HG03565 (cell line): ENCODE data around the gene LHX8.

Experiments used
- ATAC-seq: cut with Tn5 transposase; IDR thresholded peaks from one replicate; pipeline ENCODE4 v1.9.1; 2021; ENCODE audit warnings: mild to moderate bottlenecking, moderate library complexity; ENCODE audit not compliant: unreplicated experiment

The LHX8 gene

DNA sequence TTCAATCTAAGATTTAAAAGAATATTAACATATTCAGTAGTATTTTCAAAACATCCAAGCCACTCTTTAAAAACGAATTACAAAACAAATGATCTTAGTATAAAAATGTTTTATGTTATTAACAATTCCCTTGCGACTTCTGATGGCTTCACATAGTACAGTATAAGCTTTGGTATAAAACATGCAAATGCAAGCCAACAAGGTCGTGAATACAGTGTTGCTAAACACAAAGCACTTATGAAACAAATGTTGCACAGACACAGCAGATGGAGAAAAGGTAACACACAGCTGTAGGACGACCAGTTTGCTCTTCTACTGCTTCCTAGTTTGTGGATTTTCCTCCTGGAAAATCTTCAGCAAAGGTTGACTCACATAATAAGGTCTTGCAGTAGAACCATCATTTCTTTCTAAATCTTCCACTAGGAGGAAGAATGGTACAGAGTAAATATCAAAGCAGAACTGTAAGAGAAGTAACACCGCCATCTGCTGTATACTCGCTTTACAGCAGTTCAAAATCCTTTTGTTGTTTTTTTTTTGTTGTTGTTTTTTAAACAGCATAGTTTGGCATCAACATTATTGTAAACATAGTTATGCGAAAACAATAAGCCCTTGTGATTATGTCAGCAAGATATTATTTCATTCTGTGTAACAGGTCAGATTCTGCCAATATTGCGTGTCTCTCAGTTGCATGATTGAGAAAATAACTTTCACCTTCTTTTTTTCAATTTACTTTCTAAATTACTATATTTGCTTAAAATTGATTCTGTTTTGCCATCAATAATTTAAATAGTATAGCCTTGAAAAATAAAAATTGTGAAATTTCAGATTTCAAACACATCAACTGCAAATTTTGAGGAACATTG lies 69.5 kb downstream of the LHX8 start:
- ATAC-seq, result peak; percentile 93

DNA sequence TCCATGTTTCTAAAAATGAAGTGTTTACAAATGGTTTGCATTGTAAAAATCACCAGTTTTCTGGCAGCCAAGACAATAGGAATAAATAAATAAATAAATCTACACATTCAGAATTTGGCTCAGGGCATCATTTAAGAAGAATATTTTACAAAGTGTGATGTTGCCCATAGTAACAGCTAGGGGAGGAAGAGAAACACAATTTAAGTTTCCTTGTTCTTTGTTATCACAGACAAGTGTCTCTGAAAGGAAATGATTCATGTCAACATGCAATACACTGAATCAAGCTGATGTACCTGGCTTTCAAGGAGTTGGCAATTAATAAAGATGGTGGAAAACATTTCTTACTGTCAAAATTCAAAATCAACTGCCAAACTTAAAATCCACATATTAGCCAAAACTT lies 74.7 kb downstream of the LHX8 start:
- no peak for ATAC-seq
